Nephron progenitor cell (in vitro differentiated cells): ENCODE data around the gene SCYL1.

Experiments
- DNase-seq: peaks from one replicate; pipeline ENCODE4 v3.0.0; 2021
- H3K27ac Mint-ChIP-seq: 2 replicates; pipeline ENCODE4 v1.8.0; 2021; ENCODE audit warnings: mild to moderate bottlenecking, moderate library complexity, mixed read lengths
- H3K27me3 Mint-ChIP-seq: 2 replicates; pipeline ENCODE4 v1.8.0; 2021; ENCODE audit warnings: mild to moderate bottlenecking, low read depth, mixed read lengths; ENCODE audit not compliant: poor library complexity
- H3K36me3 Mint-ChIP-seq: 2 replicates; pipeline ENCODE4 v1.8.0; 2021; ENCODE audit warnings: low read depth, mixed read lengths
- H3K4me1 Mint-ChIP-seq: 2 replicates; pipeline ENCODE4 v1.8.0; 2021; ENCODE audit warnings: mixed read lengths
- H3K4me3 Mint-ChIP-seq: 2 replicates; pipeline ENCODE4 v1.8.0; 2021; ENCODE audit warnings: mild to moderate bottlenecking, moderate library complexity, mixed read lengths
- H3K9me3 Mint-ChIP-seq: 2 replicates; pipeline ENCODE4 v1.8.0; 2021; ENCODE audit warnings: mild to moderate bottlenecking, moderate library complexity, mixed read lengths
- CTCF ChIP-seq: fragments of 200-600 bp; sonication (generic); IDR thresholded peaks from 2 replicates; pipeline ENCODE4 v1.5.0; 2021; ENCODE audit warnings: antibody characterized with exemption

Gene SCYL1

GRCh38 chr11:65498727-65498976 lies 26.2 kb upstream of the SCYL1 start:
- Mint-ChIP-seq H3K27ac (no peak overlapping the region), H3K27me3 (peaks cover 11% of the 10 kb centered on the region), H3K9me3 (no peaks in the 10 kb centered on the region), H3K36me3 (no peaks in the 10 kb centered on the region), H3K4me1 (peaks cover 34% of the 10 kb centered on the region), H3K4me3 (no peak overlapping the region)
- no peak for DNase-seq
- no peak for TF ChIP-seq CTCF

- Mint-ChIP-seq H3K4me1 (peaks cover 34% of the 10 kb centered on the region), H3K4me3 (no peak within 1 kb of the TSS), H3K27ac (no peak within 1 kb of the TSS), H3K9me3 (no peaks in the 10 kb centered on the region), H3K27me3 (peaks cover 12% of the 10 kb centered on the region), H3K36me3 (no peaks in the 10 kb centered on the region)
- no peak for TF ChIP-seq CTCF
- peak; percentile 92 for DNase-seq
Observed at GRCh38 chr11:65498977-65499712, 25.7 kb upstream of the SCYL1 start, which contains the start of gene MALAT1. MALAT1 (plus strand) TSS chr11:65499045.

GRCh38 chr11:65499713-65500386 lies 25.0 kb upstream of the SCYL1 start:
- H3K9me3 Mint-ChIP-seq = no peaks in the 10 kb centered on the region
- DNase-seq = no peak

GRCh38 chr11:65500387-65501185 lies 24.3 kb upstream of the SCYL1 start:
- no peaks in the 10 kb centered on the region for H3K9me3 Mint-ChIP-seq
- H3K4me3 Mint-ChIP-seq = no peak overlapping the region
- no peak for DNase-seq
- H3K36me3 Mint-ChIP-seq = peaks cover 2% of the 10 kb centered on the region
- TF ChIP-seq CTCF = no peak
- H3K27ac Mint-ChIP-seq = no peak overlapping the region
- peaks cover 39% of the 10 kb centered on the region for H3K4me1 Mint-ChIP-seq
- H3K27me3 Mint-ChIP-seq = peaks cover 11% of the 10 kb centered on the region

More at GRCh38 chr11:65499713-65500386, 25.0 kb upstream of the SCYL1 start:
- Mint-ChIP-seq H3K4me3 (no peak overlapping the region), H3K4me1 (peaks cover 34% of the 10 kb centered on the region), H3K36me3 (no peaks in the 10 kb centered on the region), H3K27ac (no peak overlapping the region), H3K27me3 (peaks cover 11% of the 10 kb centered on the region)
- no peak for TF ChIP-seq CTCF

- H3K9me3 Mint-ChIP-seq = no peaks in the 10 kb centered on the region
- DNase-seq = no peak
- H3K4me1 Mint-ChIP-seq = peaks cover 39% of the 10 kb centered on the region
- no peak overlapping the region for H3K27ac Mint-ChIP-seq
- H3K36me3 Mint-ChIP-seq = peaks cover 8% of the 10 kb centered on the region
- H3K4me3 Mint-ChIP-seq = no peak overlapping the region
- H3K27me3 Mint-ChIP-seq = peaks cover 11% of the 10 kb centered on the region
- no peak for TF ChIP-seq CTCF
Observed at GRCh38 chr11:65501186-65501471, 23.8 kb upstream of the SCYL1 start.
